GM20000 (cell line): ENCODE measurements around the gene ARHGEF5.

ENCODE experiments used
- DNase-seq: peaks from one replicate; pipeline ENCODE4 v3.0.0; 2012; ENCODE audit warnings: low spot score
- TF ChIP-seq, protein P1 (sequence below): IDR thresholded peaks from 2 replicates; pipeline ENCODE4 v1.5.1; 2012; ENCODE audit warnings: mild to moderate bottlenecking, control low read depth; ENCODE audit errors: extremely low read depth, missing control alignments

The ARHGEF5 gene

DNA sequence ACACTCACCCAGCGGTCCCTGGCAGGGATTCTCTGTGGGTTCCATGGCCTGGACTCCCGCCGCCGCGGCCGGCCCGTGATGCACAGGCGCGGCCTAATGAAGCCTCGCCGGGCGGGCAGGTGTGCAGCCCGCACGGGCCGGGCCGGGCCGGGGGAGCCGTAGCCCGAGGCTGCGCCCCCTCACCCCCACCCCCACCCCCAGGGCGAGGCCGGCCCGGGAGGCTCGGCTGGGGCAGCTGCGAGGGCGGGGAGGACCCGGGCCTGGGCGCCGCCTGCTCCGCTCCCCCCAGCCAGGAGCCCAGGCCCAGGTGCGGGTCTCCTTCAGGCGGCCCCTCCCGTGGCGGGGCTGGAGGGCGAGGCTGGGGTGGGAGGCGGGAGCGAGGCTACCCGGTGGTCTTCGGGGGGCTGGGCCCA lies 48.5 kb downstream of the ARHGEF5 start, which contains the start of gene NOBOX:
Gene NOBOX, minus strand, starts transcription at position 45 of the 413 bp plus-strand sequence.
- TF ChIP-seq, protein P1, sequence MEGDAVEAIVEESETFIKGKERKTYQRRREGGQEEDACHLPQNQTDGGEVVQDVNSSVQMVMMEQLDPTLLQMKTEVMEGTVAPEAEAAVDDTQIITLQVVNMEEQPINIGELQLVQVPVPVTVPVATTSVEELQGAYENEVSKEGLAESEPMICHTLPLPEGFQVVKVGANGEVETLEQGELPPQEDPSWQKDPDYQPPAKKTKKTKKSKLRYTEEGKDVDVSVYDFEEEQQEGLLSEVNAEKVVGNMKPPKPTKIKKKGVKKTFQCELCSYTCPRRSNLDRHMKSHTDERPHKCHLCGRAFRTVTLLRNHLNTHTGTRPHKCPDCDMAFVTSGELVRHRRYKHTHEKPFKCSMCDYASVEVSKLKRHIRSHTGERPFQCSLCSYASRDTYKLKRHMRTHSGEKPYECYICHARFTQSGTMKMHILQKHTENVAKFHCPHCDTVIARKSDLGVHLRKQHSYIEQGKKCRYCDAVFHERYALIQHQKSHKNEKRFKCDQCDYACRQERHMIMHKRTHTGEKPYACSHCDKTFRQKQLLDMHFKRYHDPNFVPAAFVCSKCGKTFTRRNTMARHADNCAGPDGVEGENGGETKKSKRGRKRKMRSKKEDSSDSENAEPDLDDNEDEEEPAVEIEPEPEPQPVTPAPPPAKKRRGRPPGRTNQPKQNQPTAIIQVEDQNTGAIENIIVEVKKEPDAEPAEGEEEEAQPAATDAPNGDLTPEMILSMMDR, result no peak
- DNase-seq, result no peak

DNA sequence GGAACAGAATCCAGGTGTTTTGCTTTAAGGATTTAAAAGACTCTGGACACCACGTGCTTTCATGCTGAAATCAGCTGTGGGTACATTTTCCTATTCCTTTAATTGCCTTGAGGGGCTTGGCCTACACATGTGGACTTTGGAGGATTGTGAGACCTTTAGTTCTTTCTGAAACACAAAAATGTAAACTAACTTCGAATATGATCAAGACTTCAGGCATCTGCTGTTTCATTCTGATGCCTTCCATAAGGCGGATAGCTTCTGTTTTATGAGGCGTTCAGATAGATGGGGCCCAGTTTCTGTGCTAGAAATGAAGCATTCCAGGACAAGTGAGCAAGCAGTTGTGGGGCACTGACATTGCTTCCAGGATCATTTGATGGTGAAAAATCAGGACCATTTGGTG lies 49.7 kb downstream of the ARHGEF5 start:
- no peak for DNase-seq

DNA sequence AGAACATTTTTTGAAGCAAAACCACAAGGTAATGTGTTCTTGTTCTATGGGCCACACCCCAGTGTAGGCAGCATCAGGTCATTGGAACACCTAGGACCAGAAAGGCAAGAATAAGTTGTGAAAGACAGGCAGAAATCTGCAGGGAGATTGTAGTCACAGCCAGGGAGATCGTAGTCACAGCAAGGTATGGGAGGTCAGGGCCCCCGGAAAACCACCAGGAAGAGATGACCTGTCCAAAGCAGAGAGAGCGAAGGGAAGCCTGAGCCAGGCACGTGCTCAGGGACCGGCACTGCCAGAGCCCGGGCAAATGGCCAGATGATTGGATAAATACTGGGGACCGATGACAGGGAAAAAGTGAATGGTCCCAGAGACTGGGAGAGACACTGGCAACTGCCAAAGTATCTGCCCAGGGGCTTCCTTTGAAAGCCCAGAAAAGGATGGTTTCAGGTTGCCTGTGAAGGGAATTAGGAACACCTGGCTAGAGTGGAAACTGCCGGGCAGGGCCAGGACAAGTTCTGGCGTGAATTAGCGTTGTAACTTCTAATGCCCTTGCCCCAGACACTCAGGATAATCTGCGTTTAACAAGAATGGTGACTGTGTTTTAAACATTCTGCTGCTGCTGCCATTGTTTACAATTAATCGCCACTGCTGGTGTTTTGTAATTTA lies 52.2 kb downstream of the ARHGEF5 start:
- no peak for DNase-seq
- TF ChIP-seq, protein P1, result no peak

More for the DNA sequence above, 49.7 kb downstream of the ARHGEF5 start:
- TF ChIP-seq, protein P1, result no peak

DNA sequence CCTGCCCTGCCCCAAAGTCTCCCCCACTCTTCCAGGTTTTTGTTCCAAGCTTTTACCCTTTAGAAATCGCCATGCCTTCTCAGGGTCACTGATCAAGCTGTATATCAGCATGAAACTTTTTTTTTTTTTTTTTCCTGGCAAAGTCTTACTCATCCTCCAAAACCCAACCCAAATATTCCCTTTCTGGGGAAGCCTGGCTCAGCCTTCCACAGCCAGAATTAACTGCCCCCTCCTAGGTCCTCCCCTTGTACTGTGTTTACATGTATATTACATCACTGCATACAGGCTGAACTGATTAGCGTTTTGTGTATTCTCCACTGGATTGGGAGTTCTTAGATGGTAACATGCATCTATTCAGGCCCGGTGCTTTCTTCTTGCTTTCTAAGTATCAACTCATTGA lies 52.9 kb downstream of the ARHGEF5 start:
- DNase-seq, result no peak
- TF ChIP-seq, protein P1, result no peak

- DNase-seq, result no peak
- TF ChIP-seq, protein P1, result no peak
Measured at GRCh38 chr7:144410441-144410840, 55.2 kb downstream of the ARHGEF5 start.

DNA sequence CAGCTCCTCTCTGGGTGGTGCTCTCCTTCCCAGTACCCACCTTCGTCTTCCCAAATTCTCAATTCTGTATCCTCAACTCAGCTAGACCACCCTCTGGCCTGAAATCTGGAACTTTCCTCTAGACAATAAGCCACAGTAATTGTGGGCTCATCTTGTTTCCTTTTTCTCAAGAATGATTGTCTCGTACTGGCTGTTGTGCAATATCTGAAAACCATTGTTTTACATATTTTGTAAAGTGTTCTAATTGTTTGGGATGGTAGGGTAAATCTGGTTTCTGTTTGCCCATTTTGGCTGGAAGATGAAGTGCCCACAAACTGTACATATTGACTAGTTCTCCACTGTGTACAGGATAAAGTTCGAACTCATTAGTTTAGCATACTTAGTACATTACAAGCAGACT lies 59.6 kb downstream of the ARHGEF5 start:
- TF ChIP-seq, protein P1, result no peak
- no peak for DNase-seq

DNA sequence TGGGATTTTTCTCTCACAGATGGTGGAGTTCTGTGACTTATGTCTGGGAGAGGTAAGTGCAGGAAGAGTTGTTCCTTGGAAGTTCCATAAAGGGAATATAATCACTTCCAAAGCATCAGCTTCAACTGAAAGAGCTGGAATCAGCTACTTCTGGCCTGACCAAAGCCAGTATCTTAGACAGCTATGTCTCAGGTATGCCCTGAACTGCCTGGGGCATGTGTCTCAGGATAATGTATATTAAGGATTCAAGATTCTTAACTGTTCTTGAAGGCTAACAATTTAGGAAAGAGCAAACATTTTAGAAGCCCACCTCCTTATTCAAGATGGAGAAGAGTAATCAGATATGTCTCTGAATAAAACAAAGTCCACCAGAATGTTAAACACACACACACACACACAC lies 60.7 kb downstream of the ARHGEF5 start:
- TF ChIP-seq, protein P1, result no peak
- no peak for DNase-seq
